ENCODE data around the gene USF1.
"Not testable (repeated sequence)": the region's sequence is repeated elsewhere in the genome, so short reads cannot be mapped to it uniquely, and the experiment has no call there.

Gene USF1

DNA sequence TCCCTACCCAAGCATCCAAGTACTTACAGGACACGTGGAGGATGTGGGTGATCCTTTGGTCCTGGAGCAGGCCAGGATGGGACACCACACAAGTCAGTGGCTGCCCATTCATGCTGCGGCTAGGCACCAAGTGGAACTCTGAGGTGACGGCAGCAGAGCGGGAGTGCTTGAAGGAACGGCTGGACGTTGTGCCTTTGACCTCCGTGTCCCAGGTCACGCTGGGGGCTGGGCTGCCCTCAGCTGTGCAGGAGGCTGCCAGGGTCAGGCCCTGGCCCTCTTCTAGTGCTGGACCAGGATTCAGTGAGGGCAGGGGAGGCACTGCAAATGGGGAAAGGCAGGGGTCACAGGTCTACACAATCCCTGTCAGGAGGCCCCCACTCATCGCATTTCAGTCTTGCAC lies 31.6 kb upstream of the USF1 start:
- DNase-seq (ENCODE audit: low read depth in 2 of 2), result no peak

DNA sequence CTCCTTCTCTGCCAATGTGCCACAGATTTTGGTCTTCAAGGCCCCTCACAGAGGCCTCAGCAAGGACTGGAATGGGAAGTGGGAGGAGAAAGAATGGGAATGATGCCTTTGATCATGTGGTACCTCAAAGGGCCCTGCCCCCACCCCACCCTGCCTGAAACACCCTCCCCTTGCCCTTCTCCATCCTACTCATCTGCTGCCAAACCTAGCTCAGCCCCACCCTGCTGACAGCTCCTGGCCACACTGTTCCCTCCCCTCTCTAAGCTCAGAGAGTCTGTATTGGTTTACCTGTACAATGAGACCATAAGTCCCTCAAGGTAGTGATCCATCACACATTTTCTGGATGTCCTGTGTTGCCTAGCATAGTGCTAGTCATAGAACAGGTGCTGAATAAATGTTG lies 30.6 kb upstream of the USF1 start:
- DNase-seq (ENCODE audit: low read depth in 2 of 2), result no peak

DNA sequence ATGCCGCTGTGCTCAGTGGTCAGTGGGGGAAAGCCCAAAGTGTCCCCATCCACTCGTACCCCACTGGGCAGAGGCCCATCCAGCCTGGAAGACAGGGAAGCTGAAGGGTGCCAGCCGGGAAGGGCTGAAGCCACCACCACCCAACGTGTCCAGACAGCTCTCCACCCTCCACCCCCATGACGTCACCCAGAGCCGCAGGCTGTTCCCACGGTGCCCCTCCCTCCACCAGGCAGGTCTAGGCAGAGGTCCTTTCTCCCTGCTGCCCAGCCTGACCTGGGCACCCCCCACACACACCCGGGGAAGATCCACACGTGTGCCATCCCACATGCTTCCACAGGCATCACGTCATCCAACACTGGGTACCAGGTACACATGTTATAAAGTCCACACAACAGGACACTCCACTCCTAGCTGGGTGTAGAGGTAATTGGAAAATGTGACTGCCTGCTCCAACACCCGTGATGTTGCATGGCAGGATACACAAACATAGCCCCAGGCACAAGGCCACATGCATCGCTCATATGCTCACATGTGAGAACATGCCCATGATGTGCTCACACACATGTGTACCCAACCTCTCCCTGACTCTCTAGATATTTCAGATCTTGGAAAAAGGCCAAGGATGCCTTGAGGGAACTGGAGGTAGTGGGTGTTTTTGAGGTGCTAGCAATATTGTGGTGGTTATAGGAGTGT lies 29.0 kb upstream of the USF1 start:
- DNase-seq (ENCODE audit: low read depth in 2 of 2), result no peak

- no peak for DNase-seq (ENCODE audit: low read depth in 2 of 2)
These were observed 27.8 kb upstream of the USF1 start for GRCh38 chr1:161073474-161074121.

GRCh38 chr1:161072751-161073449 lies 27.1 kb upstream of the USF1 start:
- DNase-seq (ENCODE audit: low read depth in 2 of 2), result no peak

- DNase-seq (ENCODE audit: low read depth in 2 of 2), result no peak
These were observed 26.2 kb upstream of the USF1 start for GRCh38 chr1:161071886-161072371.

DNA sequence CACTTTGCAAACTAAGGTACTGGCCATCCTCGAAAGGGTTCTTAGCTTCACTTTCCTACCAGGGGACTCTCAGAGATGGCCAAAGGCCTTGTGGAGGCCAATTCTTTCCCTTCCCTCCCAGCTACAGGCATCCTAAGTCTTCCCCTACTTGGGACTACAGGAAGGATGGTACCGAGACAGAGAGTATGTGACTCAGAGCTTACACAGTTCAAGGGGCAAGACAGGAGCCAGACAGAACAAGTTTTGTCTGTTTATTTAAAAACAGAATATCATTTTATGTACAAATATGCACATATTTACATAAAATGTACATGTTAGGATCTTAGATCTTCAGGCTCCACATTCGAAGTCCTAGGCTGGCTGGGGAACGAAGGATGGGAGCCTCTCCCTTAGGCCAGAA lies 25.0 kb upstream of the USF1 start:
- DNase-seq (ENCODE audit: low read depth in 2 of 2), result no peak

GRCh38 chr1:161069731-161070270 lies 24.0 kb upstream of the USF1 start, which contains the start of gene ARHGAP30:
TSS of gene ARHGAP30 (minus strand) at chr1:161069891. CDS start at chr1:161069624, 267 bp downstream.
- peak; percentile 84 to 86 for DNase-seq (ENCODE audit: low read depth in 2 of 2)

DNA sequence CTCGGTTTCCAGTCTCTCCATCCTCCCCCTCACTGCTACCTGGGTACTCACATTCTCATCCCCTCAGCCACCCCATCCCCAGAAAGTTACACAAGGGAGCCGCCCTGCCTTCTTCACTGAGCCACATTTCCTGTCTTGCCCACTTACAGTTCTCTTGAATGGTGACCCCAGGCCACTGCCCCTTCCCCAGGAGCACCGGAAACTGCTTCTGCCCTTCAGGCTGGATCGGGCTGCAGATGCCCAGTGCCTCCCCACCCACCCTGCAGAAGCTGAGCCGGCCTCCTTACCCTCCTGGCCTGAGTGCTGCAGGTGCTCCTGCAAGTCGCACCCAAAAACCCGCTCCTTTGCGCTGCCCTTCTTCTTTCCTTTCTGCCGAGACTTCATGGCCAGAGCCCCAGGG lies 23.5 kb upstream of the USF1 start:
- no peak for DNase-seq (ENCODE audit: low read depth in 2 of 2)

DNA sequence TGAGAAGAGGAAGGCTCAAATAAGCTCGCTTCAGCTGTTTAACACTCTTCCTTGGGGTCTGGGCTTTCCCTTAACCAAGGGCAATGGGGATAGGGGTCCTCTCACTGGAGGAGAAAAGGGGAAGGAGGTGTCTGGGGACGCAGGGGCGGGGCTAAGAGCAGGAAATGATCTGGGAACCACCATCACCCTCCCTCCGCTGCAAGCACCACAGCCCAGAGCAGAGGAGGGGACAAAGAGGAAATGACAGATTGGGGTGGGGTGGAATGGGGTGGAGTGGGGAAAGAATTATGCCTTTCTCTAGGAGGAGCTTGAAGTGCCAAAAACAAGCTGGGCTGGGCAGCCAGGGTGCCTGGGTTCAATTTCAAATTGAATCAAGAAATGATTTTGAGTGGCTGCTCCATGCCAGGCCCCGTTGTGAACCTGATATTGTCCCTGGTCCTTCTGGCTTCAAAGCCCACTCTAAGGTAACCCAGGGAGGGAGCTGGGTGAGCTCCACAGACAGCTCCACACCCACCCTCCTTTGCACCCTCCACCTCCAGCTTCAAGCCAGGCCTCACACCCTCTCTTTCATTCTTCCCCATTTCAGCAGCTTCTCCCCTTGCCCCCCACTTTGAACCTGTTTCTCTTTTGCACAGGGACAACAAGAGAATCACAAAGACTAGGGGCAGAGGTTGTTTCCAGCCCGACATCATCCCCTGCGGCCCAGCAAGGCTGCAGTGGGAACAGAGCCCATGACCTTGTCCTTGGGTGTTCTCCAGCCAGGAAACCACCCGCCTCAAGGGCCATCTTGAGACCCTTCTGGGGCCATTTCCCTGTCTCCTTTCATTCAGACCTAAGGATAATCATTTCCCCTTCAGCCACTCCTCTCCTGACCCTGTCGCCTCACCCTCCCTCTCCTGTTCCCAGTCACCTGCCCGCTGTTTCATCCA lies 22.8 kb upstream of the USF1 start:
- DNase-seq (ENCODE audit: low read depth in 2 of 2), result peak; percentile 75 to 77

DNA sequence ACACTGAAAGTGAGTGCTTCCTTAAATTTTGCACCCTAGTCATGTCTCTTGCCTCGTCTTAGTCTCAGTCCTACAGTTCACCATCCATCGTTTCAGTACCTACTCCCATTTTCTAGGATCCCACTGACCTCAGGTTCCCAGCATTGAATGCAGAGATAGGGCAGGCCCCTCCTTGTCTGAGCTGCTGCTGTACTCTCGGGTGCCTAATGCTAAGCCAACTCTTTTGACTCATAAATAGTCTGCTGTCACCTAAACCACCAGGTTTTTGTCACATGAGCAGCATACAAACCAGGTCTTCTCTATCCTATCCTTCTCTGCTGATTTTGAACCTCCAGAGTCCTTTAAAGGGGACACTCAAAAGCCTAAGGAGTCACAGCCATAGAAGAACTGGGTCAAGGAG lies 20.9 kb upstream of the USF1 start:
- no peak for DNase-seq (ENCODE audit: low read depth in 2 of 2)

DNA sequence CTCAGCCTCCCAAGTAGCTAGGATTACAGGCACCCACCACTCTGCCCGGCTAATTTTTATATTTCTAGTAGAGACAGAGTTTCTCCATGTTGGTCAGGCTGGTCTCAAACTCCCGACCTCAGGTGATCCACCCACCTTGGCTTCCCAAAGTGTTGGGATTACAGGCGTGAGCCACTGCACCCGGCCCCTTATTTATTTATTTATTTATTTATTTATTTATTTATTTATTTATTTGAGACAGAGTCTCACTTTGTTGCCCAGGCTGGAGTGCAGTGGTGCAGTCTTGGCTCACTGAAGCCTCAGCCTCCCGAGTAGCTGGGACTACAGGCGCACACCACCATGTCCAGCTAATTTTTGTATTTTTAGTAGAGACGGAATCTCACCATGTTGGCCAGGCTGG lies 19.9 kb upstream of the USF1 start:
- not testable (repeated sequence) for DNase-seq (ENCODE audit: low read depth in 2 of 2)

DNA sequence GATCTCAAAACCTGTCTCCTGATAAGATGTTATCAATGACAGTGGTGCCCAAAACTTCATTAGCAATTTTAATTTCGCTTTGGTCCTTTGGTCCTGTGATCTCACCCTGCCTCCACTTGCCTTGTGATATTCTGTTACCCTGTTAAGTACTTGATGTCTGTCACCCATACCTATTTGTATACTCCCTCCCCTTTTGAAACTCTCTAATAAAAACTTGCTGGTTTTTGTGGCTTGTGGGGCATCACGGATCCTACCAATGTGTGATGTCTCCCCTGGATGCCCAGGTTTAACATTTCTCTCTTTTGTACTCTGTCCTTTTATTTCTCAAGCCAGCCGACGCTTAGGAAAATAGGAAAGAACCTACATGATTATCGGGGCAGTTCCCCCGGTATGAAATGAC lies 18.2 kb upstream of the USF1 start:
- not testable (repeated sequence) for DNase-seq (ENCODE audit: low read depth in 2 of 2)

GRCh38 chr1:161061419-161061818 lies 15.6 kb upstream of the USF1 start:
- DNase-seq (ENCODE audit: low read depth in 2 of 2), result no peak

- DNase-seq (ENCODE audit: low read depth in 2 of 2), result no peak
These were observed 13.5 kb upstream of the USF1 start for GRCh38 chr1:161059293-161059692.

DNA sequence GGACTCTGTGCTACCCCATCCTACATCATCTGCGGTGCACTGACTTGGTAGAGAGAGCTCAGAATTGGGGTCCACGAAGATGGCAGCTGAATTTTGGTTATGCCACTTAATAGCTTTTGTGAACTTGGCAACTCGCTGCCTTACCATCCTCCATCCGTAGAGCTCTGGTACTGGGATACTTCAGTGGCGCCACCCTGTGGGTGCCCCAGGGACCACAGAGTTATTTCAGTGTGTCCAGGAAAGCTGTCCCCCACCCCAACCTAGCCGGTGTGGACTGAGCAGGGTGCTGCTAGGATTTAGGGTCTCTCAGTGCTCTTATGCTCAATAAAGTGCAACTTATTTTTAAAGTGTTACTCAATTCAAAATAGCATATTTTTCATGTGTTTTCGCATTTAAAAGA lies 9.0 kb upstream of the USF1 start:
- DNase-seq (ENCODE audit: low read depth in 2 of 2), result no peak

DNA sequence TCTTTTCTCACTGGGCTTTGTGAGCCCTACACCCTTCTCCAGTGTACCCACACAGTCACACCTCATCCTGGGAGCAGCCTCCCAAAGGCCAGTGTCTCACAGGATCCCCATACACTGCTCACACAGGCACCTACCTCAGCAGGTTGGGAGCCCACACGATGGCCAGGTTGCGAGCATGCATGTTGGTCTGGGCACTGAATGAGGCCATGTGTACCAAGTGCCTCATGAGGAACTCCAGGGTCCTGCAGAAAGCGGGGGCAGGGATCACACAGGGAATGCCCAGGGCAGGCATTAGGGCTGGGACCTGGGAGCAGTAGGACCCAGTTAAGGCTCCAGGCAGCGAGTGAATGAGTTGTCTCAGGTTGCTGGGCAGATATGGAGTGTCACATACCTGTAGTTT lies 8.5 kb upstream of the USF1 start:
- no peak for DNase-seq (ENCODE audit: low read depth in 2 of 2)

- no peak for DNase-seq (ENCODE audit: low read depth in 2 of 2)
These were observed 7.1 kb upstream of the USF1 start for GRCh38 chr1:161052899-161053298.

DNA sequence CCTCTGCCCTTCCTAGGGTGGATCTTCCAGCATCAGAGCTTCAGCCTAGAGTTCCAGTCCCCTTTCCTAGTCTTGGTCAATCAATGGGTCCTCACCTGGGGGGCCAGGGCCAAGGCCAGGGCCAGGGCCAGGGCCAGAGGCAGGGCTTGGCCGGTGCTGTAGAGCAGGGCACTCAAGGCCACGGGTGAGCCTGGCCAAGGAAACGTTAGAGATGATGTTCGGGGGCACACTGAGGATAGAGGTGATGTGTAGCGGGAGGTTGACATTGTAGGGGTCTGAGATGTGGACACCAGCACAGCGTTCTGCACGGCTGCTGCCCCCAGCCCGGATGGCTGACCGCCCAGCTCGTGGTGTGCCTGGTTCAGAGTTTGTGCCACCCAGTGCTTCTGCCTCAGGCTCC lies 5.4 kb upstream of the USF1 start:
- no peak for DNase-seq (ENCODE audit: low read depth in 2 of 2)

DNA sequence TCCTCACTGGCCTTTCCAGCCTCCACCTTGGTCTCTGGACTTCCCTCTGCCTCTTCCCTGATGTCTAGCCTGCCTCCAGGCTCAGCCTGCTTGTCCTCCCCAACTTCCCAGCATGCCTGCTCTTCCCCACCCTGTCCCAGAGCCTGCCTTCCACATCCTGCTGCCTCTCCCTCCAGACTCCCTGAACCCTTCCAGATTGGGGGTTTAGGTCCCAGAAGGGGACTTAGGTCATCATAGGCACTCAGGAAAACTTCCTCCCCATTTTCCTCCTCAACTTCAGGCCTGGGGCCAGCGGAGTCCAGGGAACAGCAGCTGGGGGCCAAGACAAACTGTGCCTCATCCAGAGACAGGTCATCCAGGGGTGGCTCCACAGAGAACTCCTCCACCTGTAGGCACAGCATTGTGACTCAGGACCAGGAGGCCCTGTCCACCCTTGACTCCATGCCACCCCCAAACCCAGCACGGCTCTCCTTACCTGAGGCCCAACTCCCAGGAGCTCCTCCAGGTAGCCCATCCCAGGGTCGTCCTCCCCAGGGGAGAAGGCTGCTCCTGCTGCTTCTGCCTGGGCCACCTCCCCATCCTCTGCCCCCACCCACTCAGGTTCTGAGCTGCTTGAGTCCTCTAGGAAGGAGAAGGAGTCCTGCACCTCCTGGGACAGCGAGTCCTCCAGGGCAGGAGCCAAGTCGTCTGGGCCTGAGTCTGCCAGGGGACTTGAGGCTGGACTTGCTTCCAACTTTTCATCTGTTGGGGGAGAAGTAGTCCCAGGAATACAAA lies 3.4 kb upstream of the USF1 start:
- DNase-seq (ENCODE audit: low read depth in 2 of 2), result no peak
